ENCODE measurements around the gene IPO4.

IPO4 gene

GRCh38 chr14:24141097-24141880, 47.3 kb downstream of the IPO4 start, which contains the start of gene EMC9:
EMC9 (minus strand) TSS chr14:24141591; CDS start chr14:24141304, 287 bp downstream.
- Histone ChIP-seq H3K4me2 (ENCODE audit: low read depth, low read length) (peak within 1 kb of the TSS; percentile 78), H3K9me2 (replicated peaks; ENCODE audit: insufficient read depth, low read length) (no peaks in the 10 kb centered on the region), H2AFZ (ENCODE audit: low read length) (peak within 1 kb of the TSS; percentile 53), H4K20me1 (ENCODE audit: insufficient read depth, low read length) (no peaks in the 10 kb centered on the region), H3K79me2 (ENCODE audit: low read length) (peaks cover 66% of the 10 kb centered on the region), H3K4me1 (ENCODE audit: low read length) (peaks cover 15% of the 10 kb centered on the region; the same call in 1 of the 2 replicates), H3K27ac (ENCODE audit: low read length) (peak within 1 kb of the TSS; percentile 75), H3K9me3 (replicated peaks; ENCODE audit: insufficient read depth, low read length) (no peaks in the 10 kb centered on the region), H3K9ac (ENCODE audit: low read length) (peak within 1 kb of the TSS; percentile 72), H3K4me3 (ENCODE audit: low read length) (peak within 1 kb of the TSS; percentile 86), H3K27me3 (replicated peaks; ENCODE audit: insufficient read depth, low read length) (no peaks in the 10 kb centered on the region), H3K36me3 (replicated peaks; ENCODE audit: insufficient read depth, low read length) (0 out of 2 replicates have a peak, but pooled peaks cover 2% of the 10 kb centered on the region), H3F3A (ENCODE audit: insufficient read depth, low read length) (peaks cover 6% of the 10 kb centered on the region)
- peak; percentile 97 for DNase-seq
- TF ChIP-seq, protein P1, sequence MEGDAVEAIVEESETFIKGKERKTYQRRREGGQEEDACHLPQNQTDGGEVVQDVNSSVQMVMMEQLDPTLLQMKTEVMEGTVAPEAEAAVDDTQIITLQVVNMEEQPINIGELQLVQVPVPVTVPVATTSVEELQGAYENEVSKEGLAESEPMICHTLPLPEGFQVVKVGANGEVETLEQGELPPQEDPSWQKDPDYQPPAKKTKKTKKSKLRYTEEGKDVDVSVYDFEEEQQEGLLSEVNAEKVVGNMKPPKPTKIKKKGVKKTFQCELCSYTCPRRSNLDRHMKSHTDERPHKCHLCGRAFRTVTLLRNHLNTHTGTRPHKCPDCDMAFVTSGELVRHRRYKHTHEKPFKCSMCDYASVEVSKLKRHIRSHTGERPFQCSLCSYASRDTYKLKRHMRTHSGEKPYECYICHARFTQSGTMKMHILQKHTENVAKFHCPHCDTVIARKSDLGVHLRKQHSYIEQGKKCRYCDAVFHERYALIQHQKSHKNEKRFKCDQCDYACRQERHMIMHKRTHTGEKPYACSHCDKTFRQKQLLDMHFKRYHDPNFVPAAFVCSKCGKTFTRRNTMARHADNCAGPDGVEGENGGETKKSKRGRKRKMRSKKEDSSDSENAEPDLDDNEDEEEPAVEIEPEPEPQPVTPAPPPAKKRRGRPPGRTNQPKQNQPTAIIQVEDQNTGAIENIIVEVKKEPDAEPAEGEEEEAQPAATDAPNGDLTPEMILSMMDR (IDR thresholded peaks at IDR 0.05; ENCODE audit: low read length) = no peak
- no peak for TF ChIP-seq EZH2phosphoT487 (IDR thresholded peaks at IDR 0.05; ENCODE audit: low read length)
- TF ChIP-seq EZH2 (optimal IDR thresholded peaks at IDR 0.05; ENCODE audit: low read depth, low read length) = no peak

DNA sequence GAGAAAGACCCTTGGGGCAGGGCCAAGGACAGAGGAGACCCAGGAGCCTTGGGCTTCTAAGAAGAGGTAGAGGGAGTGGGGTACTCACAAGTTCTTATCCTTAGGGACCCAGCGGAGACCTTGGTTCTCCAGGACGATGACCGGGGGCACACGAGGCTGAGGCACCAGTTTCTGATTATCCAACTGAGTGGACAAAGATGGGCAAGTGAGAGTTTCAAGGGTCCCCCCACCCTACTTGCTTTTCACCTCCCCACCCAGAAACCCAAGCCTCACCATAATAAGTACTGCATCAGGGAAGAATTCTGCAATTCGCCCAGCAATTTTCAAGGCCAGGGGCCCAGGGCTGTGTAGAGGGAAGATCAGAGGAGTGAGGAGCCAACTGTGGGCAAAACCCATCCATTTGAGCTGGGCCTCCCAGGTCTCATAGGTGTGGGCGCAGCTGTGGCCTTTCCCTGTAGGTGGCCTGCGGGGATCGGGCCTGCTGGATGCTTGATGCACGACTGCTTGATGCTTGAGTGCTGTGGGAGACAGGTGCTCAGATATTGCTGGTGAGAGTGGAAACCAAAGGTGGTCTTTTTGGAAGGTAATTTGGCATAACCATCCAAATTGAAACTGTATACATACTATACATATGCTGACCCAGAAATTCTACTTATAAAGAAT, 49.2 kb downstream of the IPO4 start:
- peaks cover 11% of the 10 kb centered on the region; the same call in 1 of the 2 replicates for H3K4me1 ChIP-seq (ENCODE audit: low read length)
- no peak overlapping the region for H2AFZ ChIP-seq (ENCODE audit: low read length)
- H3K27ac ChIP-seq (ENCODE audit: low read length) = no peak overlapping the region
- no peaks in the 10 kb centered on the region for H3K27me3 ChIP-seq (replicated peaks; ENCODE audit: insufficient read depth, low read length)
- H3K9ac ChIP-seq (ENCODE audit: low read length) = no peak overlapping the region
- no peak overlapping the region for H3K4me3 ChIP-seq (ENCODE audit: low read length)
- DNase-seq = no peak
- no peaks in the 10 kb centered on the region for H4K20me1 ChIP-seq (ENCODE audit: insufficient read depth, low read length)
- TF ChIP-seq, protein P1 (IDR thresholded peaks at IDR 0.05; ENCODE audit: low read length) = 0 out of 2 replicates have a peak, but pooled peaks have one; percentile 12
- no peak for TF ChIP-seq EZH2 (optimal IDR thresholded peaks at IDR 0.05; ENCODE audit: low read depth, low read length)
- peaks cover 8% of the 10 kb centered on the region for H3F3A ChIP-seq (ENCODE audit: insufficient read depth, low read length)
- peaks cover 50% of the 10 kb centered on the region for H3K79me2 ChIP-seq (ENCODE audit: low read length)
- H3K9me3 ChIP-seq (replicated peaks; ENCODE audit: insufficient read depth, low read length) = no peaks in the 10 kb centered on the region
- 0 out of 2 replicates have a peak, but pooled peaks cover 2% of the 10 kb centered on the region for H3K36me3 ChIP-seq (replicated peaks; ENCODE audit: insufficient read depth, low read length)
- H3K9me2 ChIP-seq (replicated peaks; ENCODE audit: insufficient read depth, low read length) = no peaks in the 10 kb centered on the region
- peak overlapping the region; percentile 47 for H3K4me2 ChIP-seq (ENCODE audit: low read depth, low read length)

DNA sequence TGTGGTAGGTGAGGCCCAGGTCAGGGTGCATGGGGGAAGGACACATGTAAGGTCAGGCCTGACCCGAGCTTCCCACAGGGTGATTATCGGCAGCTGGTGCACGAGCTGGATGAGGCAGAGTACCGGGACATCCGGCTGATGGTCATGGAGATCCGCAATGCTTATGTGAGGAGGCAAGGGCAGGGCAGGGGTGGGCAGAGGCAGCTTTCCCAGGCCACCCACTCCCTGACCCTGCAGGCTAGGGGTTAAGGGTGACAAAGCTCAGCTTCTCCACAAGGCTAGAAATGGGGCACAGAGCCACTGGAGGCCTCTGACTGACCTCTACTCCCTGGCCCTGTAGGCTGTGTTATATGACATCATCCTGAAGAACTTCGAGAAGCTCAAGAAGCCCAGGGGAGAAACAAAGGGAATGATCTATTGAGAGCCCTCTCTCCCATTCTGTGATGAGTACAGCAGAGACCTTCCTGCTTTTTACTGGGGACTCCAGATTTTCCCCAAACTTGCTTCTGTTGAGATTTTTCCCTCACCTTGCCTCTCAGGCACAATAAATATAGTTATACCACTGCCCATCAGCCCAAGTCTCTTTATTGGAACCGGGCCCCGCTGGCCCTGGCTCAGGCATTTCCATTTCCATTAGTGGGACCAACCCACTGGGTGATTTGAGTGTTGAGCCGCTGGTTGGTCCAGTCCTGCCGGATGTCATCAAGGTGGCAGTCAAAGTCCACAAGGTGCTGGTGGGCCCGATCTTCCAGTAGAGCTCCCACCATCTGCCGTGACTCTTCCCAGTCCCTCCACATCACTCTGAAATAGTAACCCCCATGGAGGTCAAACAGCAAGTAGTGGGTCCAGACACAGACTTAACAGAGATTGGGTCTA, 50.0 kb downstream of the IPO4 start:
- Histone ChIP-seq H3F3A (ENCODE audit: insufficient read depth, low read length) (peaks cover 8% of the 10 kb centered on the region), H3K9me3 (replicated peaks; ENCODE audit: insufficient read depth, low read length) (no peaks in the 10 kb centered on the region), H2AFZ (ENCODE audit: low read length) (no peak overlapping the region), H3K36me3 (replicated peaks; ENCODE audit: insufficient read depth, low read length) (0 out of 2 replicates have a peak, but pooled peaks cover 2% of the 10 kb centered on the region), H3K9me2 (replicated peaks; ENCODE audit: insufficient read depth, low read length) (no peaks in the 10 kb centered on the region), H3K4me3 (ENCODE audit: low read length) (no peak overlapping the region), H3K4me2 (ENCODE audit: low read depth, low read length) (no peak overlapping the region), H3K27me3 (replicated peaks; ENCODE audit: insufficient read depth, low read length) (no peaks in the 10 kb centered on the region), H3K4me1 (ENCODE audit: low read length) (peaks cover 11% of the 10 kb centered on the region; the same call in 1 of the 2 replicates), H4K20me1 (ENCODE audit: insufficient read depth, low read length) (no peaks in the 10 kb centered on the region), H3K27ac (ENCODE audit: low read length) (no peak overlapping the region), H3K9ac (ENCODE audit: low read length) (no peak overlapping the region), H3K79me2 (ENCODE audit: low read length) (peaks cover 43% of the 10 kb centered on the region)
- no peak for DNase-seq
- TF ChIP-seq EZH2phosphoT487 (IDR thresholded peaks at IDR 0.05; ENCODE audit: low read length) (no peak), EZH2 (optimal IDR thresholded peaks at IDR 0.05; ENCODE audit: low read depth, low read length) (no peak)
- TF ChIP-seq, protein P1 (IDR thresholded peaks at IDR 0.05; ENCODE audit: low read length) = no peak
